K562 (cell line): ENCODE measurements around the gene MGAT4B. TPM values are rescaled to one million over a fixed set of nuclear protein-coding genes. Genes with fewer than 3 reads are reported as not detected.

ENCODE experiments used
- BCOR ChIP-seq: fragments of 450-650 bp; IDR thresholded peaks from 2 replicates; pipeline ENCODE4 v1.6.1; 2016
- CBFA2T2 ChIP-seq: fragments of 450-650 bp; conservative IDR thresholded peaks from 2 replicates; pipeline ENCODE4 v1.6.1; 2017; ENCODE audit warnings: mild to moderate bottlenecking
- ESRRB ChIP-seq: fragments of 250-450 bp; sonication (Bioruptor Pico); IDR thresholded peaks from 2 replicates; pipeline ENCODE4 v1.5.0; 2020; ENCODE audit warnings: mild to moderate bottlenecking, moderate library complexity, borderline replicate concordance
- HMG20A ChIP-seq: fragments of 450-650 bp; formaldehyde crosslinking; conservative IDR thresholded peaks from 2 replicates; pipeline ENCODE4 v1.4.0; 2020; ENCODE audit warnings: mild to moderate bottlenecking, mixed read lengths
- LCOR ChIP-seq: sonication (generic); formaldehyde crosslinking; IDR thresholded peaks from 2 replicates; pipeline ENCODE4 v1.8.0; 2022; ENCODE audit warnings: mild to moderate bottlenecking, missing genetic modification reagents
- MED1 ChIP-seq: sonication (generic); formaldehyde crosslinking; IDR thresholded peaks from 2 replicates; pipeline ENCODE4 v1.8.1; 2023; ENCODE audit warnings: missing genetic modification reagents, borderline replicate concordance
- MYBL2 ChIP-seq, 2 experiments: fragments of 450-650 bp in 1 of 2; sonication (generic) in 1 of 2; formaldehyde crosslinking in 1 of 2; IDR thresholded peaks; 2 replicates each; pipeline versions ENCODE4 v1.6.1 to v1.8.1; 2017 to 2022; ENCODE audit warnings: borderline replicate concordance in 1 of 2, inconsistent platforms in 1 of 2, low read depth in 1 of 2, mild to moderate bottlenecking in 1 of 2, missing genetic modification reagents in 1 of 2, moderate library complexity in 1 of 2
- NR2C1 ChIP-seq, 2 experiments: fragments of 450-650 bp; IDR thresholded peaks; 2 replicates each; pipeline ENCODE4 v1.6.1; 2017; ENCODE audit warnings: mild to moderate bottlenecking in 2 of 2, antibody characterized with exemption in 1 of 2, inconsistent platforms in 1 of 2, missing compliant biosample characterization in 1 of 2, missing genetic modification characterization in 1 of 2
- PCBP1 ChIP-seq: fragments of 200-400 bp; formaldehyde crosslinking; IDR thresholded peaks from 2 replicates; pipeline ENCODE4 v1.6.1; 2018; ENCODE audit warnings: mild to moderate bottlenecking, low read depth, low read length; ENCODE audit not compliant: poor library complexity, severe bottlenecking
- POLR2B ChIP-seq: fragments of 450-650 bp; IDR thresholded peaks from 2 replicates; pipeline ENCODE4 v1.6.1; 2018; ENCODE audit warnings: low read depth; ENCODE audit not compliant: partially characterized antibody
- RBFOX2 ChIP-seq: fragments of 200-400 bp; formaldehyde crosslinking; IDR thresholded peaks from 2 replicates; pipeline ENCODE4 v1.6.1; 2017; ENCODE audit warnings: low read depth, mild to moderate bottlenecking, low read length, moderate library complexity
- ZNF140 ChIP-seq: fragments of 250-450 bp; sonication (Bioruptor Pico); IDR thresholded peaks from 2 replicates; pipeline ENCODE4 v1.8.0; 2021; ENCODE audit warnings: moderate library complexity, mild to moderate bottlenecking, inconsistent platforms
- polyA plus RNA-seq, 8 experiments: library from polyadenylated mRNA; depleted of rRNA in 4 of 8; stranded (reverse) in 5 of 8; unstranded in 3 of 8; fragments of >200 nt; fragmentation: Nextera tagmentation in 2 of 8; fragmentation: Illumina TruSeq in 1 of 8; extraction: Ambion mirVana in 2 of 8; extraction: Trizol in 1 of 8; gene quantifications; 2 replicates each; pipeline versions ENCODE4 v1.2.1 to v1.2.3, GENCODE V29; 2011 to 2014; ENCODE audit warnings: inconsistent platforms in 1 of 8, missing spikeins in 1 of 8
- total RNA-seq, 7 experiments: library from RNA; depleted of rRNA in 6 of 7; stranded (reverse); fragments of >200 nt in 6 of 7; fragmentation: Illumina TruSeq in 2 of 7; extraction: Trizol in 2 of 7; gene quantifications; 2 replicates each; pipeline versions ENCODE4 v1.2.1 to v1.2.3, GENCODE V29; 2011 to 2021; ENCODE audit warnings: low replicate concordance in 1 of 7
- TF ChIP-seq, protein P1 (sequence below): sonication (generic); IDR thresholded peaks from 2 replicates; pipeline ENCODE4 v1.6.1; 2016
- TF ChIP-seq, protein P2 (sequence below): fragments of 450-650 bp; formaldehyde crosslinking; IDR thresholded peaks from 2 replicates; pipeline ENCODE4 v1.4.0; 2020; ENCODE audit warnings: mild to moderate bottlenecking, moderate library complexity
- TF ChIP-seq, protein P3 (sequence below), 2 experiments: fragments of 450-650 bp; IDR thresholded peaks; 2 replicates each; pipeline ENCODE4 v1.6.1; 2016
- TF ChIP-seq, protein P4 (sequence below): fragments of 450-650 bp; conservative IDR thresholded peaks from 2 replicates; pipeline ENCODE4 v1.6.1; 2016; ENCODE audit warnings: missing genetic modification characterization, low read depth, mild to moderate bottlenecking, control low read depth, missing compliant biosample characterization
- TF ChIP-seq, protein P5 (sequence below): IDR thresholded peaks from 2 replicates; pipeline ENCODE4 v1.6.1; 2016; ENCODE audit warnings: missing genetic modification characterization, missing compliant biosample characterization
- TF ChIP-seq, protein P6 (sequence below): fragments of 450-650 bp; IDR thresholded peaks from 2 replicates; pipeline ENCODE4 v1.6.1; 2017; ENCODE audit warnings: mild to moderate bottlenecking, moderate library complexity

MGAT4B gene
- total and polyA plus RNA-seq, 9 of the 15 experiments (the other 6 are each of a cell fraction or from before 2014, with no cell fraction given) = 0.34 to 133 (median 75.4) TPM

DNA sequence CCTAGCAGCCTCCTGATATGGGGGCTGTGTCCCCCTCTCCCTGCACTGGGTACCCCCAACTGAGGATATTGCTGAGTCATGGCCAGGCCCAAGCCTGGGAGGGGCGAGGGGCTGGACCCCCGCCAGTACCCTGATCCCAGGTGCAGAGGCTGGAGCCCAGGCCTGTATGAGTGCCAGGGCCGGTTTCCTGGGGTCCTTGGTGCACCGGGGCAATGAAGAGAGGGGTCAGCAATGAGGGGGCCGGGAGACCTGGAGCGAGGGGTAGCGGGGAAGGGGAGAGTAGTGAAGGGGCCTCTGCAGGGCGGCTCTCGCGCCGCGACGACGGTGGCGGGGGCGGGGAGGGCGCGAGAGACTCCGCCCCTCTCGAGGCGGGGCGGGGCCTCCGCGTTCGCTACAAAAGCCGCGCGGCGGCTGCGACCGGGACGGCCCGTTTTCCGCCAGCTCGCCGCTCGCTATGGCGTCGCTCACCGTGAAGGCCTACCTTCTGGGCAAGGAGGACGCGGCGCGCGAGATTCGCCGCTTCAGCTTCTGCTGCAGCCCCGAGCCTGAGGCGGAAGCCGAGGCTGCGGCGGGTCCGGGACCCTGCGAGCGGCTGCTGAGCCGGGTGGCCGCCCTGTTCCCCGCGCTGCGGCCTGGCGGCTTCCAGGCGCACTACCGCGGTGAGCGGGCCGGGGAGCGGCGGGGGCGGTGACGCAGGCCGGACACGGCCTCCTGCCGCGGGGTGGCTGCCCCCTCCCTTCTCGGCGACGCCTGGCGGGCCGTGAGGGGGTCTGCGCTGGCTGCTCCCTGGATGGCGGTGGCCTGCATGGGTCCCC lies 14.0 kb upstream of the MGAT4B start, which contains the start of gene SQSTM1 (continued):
- TF ChIP-seq NR2C1 (IDR thresholded peaks at IDR 0.05) (no peak), NR2C1 (tag; IDR thresholded peaks at IDR 0.05) (no peak), BCOR (no peak), ZNF140 (no peak), MED1 (CRISPR knock-in tag) (no peak), MYBL2 (IDR thresholded peaks at IDR 0.05; ENCODE audit: low read depth) (no peak), MYBL2 (CRISPR knock-in tag; IDR thresholded peaks at IDR 0.05; ENCODE audit: borderline replicate concordance) (no peak), HMG20A (CRISPR knock-in tag) (no peak), RBFOX2 (peak; percentile 96), ESRRB (CRISPR knock-in tag) (no peak), POLR2B (peak; percentile 96), LCOR (CRISPR knock-in tag) (no peak), CBFA2T2 (no peak), PCBP1 (no peak)
- TF ChIP-seq, protein P1, sequence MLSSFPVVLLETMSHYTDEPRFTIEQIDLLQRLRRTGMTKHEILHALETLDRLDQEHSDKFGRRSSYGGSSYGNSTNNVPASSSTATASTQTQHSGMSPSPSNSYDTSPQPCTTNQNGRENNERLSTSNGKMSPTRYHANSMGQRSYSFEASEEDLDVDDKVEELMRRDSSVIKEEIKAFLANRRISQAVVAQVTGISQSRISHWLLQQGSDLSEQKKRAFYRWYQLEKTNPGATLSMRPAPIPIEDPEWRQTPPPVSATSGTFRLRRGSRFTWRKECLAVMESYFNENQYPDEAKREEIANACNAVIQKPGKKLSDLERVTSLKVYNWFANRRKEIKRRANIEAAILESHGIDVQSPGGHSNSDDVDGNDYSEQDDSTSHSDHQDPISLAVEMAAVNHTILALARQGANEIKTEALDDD = no peak
- TF ChIP-seq, protein P2, sequence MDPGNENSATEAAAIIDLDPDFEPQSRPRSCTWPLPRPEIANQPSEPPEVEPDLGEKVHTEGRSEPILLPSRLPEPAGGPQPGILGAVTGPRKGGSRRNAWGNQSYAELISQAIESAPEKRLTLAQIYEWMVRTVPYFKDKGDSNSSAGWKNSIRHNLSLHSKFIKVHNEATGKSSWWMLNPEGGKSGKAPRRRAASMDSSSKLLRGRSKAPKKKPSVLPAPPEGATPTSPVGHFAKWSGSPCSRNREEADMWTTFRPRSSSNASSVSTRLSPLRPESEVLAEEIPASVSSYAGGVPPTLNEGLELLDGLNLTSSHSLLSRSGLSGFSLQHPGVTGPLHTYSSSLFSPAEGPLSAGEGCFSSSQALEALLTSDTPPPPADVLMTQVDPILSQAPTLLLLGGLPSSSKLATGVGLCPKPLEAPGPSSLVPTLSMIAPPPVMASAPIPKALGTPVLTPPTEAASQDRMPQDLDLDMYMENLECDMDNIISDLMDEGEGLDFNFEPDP (CRISPR knock-in tag) = no peak
- TF ChIP-seq, protein P3, sequence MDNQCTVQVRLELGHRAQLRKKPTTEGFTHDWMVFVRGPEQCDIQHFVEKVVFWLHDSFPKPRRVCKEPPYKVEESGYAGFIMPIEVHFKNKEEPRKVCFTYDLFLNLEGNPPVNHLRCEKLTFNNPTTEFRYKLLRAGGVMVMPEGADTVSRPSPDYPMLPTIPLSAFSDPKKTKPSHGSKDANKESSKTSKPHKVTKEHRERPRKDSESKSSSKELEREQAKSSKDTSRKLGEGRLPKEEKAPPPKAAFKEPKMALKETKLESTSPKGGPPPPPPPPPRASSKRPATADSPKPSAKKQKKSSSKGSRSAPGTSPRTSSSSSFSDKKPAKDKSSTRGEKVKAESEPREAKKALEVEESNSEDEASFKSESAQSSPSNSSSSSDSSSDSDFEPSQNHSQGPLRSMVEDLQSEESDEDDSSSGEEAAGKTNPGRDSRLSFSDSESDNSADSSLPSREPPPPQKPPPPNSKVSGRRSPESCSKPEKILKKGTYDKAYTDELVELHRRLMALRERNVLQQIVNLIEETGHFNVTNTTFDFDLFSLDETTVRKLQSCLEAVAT (IDR thresholded peaks at IDR 0.05) = 0 out of 4 replicates have a peak, but pooled peaks of 1 of the 2 experiments have one; percentile 41
- TF ChIP-seq, protein P4, sequence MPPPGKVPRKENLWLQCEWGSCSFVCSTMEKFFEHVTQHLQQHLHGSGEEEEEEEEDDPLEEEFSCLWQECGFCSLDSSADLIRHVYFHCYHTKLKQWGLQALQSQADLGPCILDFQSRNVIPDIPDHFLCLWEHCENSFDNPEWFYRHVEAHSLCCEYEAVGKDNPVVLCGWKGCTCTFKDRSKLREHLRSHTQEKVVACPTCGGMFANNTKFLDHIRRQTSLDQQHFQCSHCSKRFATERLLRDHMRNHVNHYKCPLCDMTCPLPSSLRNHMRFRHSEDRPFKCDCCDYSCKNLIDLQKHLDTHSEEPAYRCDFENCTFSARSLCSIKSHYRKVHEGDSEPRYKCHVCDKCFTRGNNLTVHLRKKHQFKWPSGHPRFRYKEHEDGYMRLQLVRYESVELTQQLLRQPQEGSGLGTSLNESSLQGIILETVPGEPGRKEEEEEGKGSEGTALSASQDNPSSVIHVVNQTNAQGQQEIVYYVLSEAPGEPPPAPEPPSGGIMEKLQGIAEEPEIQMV = 0 out of 2 replicates have a peak, but pooled peaks have one; percentile 20
- TF ChIP-seq, protein P5, sequence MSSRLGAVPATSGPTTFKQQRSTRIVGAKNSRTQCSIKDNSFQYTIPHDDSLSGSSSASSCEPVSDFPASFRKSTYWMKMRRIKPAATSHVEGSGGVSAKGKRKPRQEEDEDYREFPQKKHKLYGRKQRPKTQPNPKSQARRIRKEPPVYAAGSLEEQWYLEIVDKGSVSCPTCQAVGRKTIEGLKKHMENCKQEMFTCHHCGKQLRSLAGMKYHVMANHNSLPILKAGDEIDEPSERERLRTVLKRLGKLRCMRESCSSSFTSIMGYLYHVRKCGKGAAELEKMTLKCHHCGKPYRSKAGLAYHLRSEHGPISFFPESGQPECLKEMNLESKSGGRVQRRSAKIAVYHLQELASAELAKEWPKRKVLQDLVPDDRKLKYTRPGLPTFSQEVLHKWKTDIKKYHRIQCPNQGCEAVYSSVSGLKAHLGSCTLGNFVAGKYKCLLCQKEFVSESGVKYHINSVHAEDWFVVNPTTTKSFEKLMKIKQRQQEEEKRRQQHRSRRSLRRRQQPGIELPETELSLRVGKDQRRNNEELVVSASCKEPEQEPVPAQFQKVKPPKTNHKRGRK (tag) = no peak
- TF ChIP-seq, protein P6, sequence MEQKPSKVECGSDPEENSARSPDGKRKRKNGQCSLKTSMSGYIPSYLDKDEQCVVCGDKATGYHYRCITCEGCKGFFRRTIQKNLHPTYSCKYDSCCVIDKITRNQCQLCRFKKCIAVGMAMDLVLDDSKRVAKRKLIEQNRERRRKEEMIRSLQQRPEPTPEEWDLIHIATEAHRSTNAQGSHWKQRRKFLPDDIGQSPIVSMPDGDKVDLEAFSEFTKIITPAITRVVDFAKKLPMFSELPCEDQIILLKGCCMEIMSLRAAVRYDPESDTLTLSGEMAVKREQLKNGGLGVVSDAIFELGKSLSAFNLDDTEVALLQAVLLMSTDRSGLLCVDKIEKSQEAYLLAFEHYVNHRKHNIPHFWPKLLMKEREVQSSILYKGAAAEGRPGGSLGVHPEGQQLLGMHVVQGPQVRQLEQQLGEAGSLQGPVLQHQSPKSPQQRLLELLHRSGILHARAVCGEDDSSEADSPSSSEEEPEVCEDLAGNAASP = no peak
